A549 (cell line): ENCODE data around the gene ITGB7.

ENCODE experiments used
- CBX2 ChIP-seq: fragments of 200-600 bp; sonication (generic); IDR thresholded peaks from 2 replicates; pipeline ENCODE4 v1.6.1; 2016; ENCODE audit warnings: low read depth, mild to moderate bottlenecking, borderline replicate concordance
- CEBPB ChIP-seq, 2 experiments: fragments of >200 bp in 1 of 2; sonication (Bioruptor Twin) in 1 of 2; formaldehyde crosslinking in 1 of 2; IDR thresholded peaks; 2 replicates each; pipeline ENCODE4 v1.6.1; 2012 to 2016
- HOXA7 ChIP-seq: fragments of 250-450 bp; sonication (Bioruptor Pico); IDR thresholded peaks from 2 replicates; pipeline ENCODE4 v1.5.0; 2020; ENCODE audit warnings: mild to moderate bottlenecking, moderate library complexity
- SREBF2 ChIP-seq: fragments of 450-650 bp; IDR thresholded peaks from 2 replicates; pipeline ENCODE4 v1.6.1; 2014; ENCODE audit warnings: mild to moderate bottlenecking, moderate library complexity
- TF ChIP-seq, protein P1 (sequence below): fragments of 450-650 bp; IDR thresholded peaks from 2 replicates; pipeline ENCODE4 v1.6.1; 2014; ENCODE audit warnings: antibody characterized with exemption
- TF ChIP-seq, protein P2 (sequence below): fragments of >200 bp; sonication (Bioruptor Twin); formaldehyde crosslinking; IDR thresholded peaks from 3 replicates; pipeline ENCODE4 v1.5.1; 2016

- TF ChIP-seq, protein P1, sequence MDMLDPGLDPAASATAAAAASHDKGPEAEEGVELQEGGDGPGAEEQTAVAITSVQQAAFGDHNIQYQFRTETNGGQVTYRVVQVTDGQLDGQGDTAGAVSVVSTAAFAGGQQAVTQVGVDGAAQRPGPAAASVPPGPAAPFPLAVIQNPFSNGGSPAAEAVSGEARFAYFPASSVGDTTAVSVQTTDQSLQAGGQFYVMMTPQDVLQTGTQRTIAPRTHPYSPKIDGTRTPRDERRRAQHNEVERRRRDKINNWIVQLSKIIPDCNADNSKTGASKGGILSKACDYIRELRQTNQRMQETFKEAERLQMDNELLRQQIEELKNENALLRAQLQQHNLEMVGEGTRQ, result no peak
- TF ChIP-seq, protein P2, sequence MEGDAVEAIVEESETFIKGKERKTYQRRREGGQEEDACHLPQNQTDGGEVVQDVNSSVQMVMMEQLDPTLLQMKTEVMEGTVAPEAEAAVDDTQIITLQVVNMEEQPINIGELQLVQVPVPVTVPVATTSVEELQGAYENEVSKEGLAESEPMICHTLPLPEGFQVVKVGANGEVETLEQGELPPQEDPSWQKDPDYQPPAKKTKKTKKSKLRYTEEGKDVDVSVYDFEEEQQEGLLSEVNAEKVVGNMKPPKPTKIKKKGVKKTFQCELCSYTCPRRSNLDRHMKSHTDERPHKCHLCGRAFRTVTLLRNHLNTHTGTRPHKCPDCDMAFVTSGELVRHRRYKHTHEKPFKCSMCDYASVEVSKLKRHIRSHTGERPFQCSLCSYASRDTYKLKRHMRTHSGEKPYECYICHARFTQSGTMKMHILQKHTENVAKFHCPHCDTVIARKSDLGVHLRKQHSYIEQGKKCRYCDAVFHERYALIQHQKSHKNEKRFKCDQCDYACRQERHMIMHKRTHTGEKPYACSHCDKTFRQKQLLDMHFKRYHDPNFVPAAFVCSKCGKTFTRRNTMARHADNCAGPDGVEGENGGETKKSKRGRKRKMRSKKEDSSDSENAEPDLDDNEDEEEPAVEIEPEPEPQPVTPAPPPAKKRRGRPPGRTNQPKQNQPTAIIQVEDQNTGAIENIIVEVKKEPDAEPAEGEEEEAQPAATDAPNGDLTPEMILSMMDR, result no peak
- no peak for TF ChIP-seq HOXA7 (CRISPR knock-in tag)
- no peak for TF ChIP-seq CBX2
- no peak for TF ChIP-seq CEBPB (IDR thresholded peaks at IDR 0.05)
- no peak for TF ChIP-seq SREBF2
Observed at GRCh38 chr12:53179687-53180219, 27.3 kb downstream of the ITGB7 start.
